D721Med (cell line): ENCODE data around the gene TMEM132C.

ENCODE experiments used
- DNase-seq: peaks from one replicate; pipeline ENCODE4 v3.0.0; 2011; ENCODE audit warnings: low spot score; ENCODE audit not compliant: insufficient read length
- FAIRE-seq: peaks from 2 replicates; lab custom pipeline; 2011; peaks lifted over from hg19 to GRCh38; lab: Jason Lieb, UNC
- CTCF ChIP-seq: IDR thresholded peaks from 2 replicates; pipeline ENCODE4 v1.5.1; 2012; ENCODE audit warnings: mild to moderate bottlenecking, control low read depth; ENCODE audit not compliant: insufficient read depth; ENCODE audit errors: missing control alignments

TMEM132C gene

GRCh38 chr12:128449146-128449894 lies 182.3 kb downstream of the TMEM132C start:
- DNase-seq (no peak), FAIRE-seq (no peak)
- TF ChIP-seq CTCF: no peak

GRCh38 chr12:128450810-128451209 lies 183.8 kb downstream of the TMEM132C start:
- DNase-seq: no peak
- FAIRE-seq: no peak
- no peak for TF ChIP-seq CTCF

- no peak for DNase-seq
- FAIRE-seq: no peak
- TF ChIP-seq CTCF: no peak
Observed at GRCh38 chr12:128455851-128456250, 188.9 kb downstream of the TMEM132C start.

GRCh38 chr12:128456922-128457321 lies 190.0 kb downstream of the TMEM132C start:
- DNase-seq: no peak
- no peak for FAIRE-seq
- no peak for TF ChIP-seq CTCF

- no peak for DNase-seq
- FAIRE-seq: no peak
- no peak for TF ChIP-seq CTCF
Observed at GRCh38 chr12:128458301-128458974, 191.5 kb downstream of the TMEM132C start.

GRCh38 chr12:128459067-128459466 lies 192.1 kb downstream of the TMEM132C start:
- FAIRE-seq: no peak
- no peak for DNase-seq
- no peak for TF ChIP-seq CTCF

GRCh38 chr12:128463881-128464280 lies 196.9 kb downstream of the TMEM132C start:
- DNase-seq: no peak
- no peak for FAIRE-seq
- TF ChIP-seq CTCF: no peak
